HG03066 (cell line): Measurements from ENCODE around the gene MAN2A2.

Source experiments
- ATAC-seq: cut with Tn5 transposase; IDR thresholded peaks from one replicate; pipeline ENCODE4 v1.9.1; 2021; ENCODE audit warnings: low read depth; ENCODE audit not compliant: unreplicated experiment

The MAN2A2 gene

GRCh38 chr15:90902840-90903732 lies at the start of gene MAN2A2:
TSS of gene MAN2A2 (plus strand) at chr15:90903302. CDS start at chr15:90904208, 906 bp downstream.
- ATAC-seq, result peak; percentile 59

GRCh38 chr15:90855139-90855538 lies 48.0 kb upstream of the MAN2A2 start:
- no peak for ATAC-seq

DNA sequence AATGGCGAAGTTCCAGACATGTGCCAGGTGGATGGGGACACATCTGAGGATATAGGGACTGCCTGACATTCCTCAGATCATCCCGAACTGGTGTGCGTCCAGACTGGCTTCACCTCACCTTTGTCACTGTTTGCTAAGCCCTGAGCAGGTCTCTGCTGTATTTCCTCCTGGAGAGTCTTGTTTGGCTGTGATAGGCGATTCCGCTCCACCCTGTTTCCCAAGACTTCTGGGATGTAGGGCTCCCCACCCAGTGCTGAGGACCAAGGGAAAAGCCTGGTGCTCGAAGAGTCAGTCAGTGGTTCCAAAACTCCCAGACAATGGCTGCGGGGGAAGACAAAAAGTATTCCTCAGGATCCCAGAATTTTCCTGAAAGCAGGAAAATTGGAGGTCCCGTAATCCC lies 45.8 kb upstream of the MAN2A2 start:
- no peak for ATAC-seq

GRCh38 chr15:90857883-90858443 lies 45.1 kb upstream of the MAN2A2 start:
- ATAC-seq, result no peak

DNA sequence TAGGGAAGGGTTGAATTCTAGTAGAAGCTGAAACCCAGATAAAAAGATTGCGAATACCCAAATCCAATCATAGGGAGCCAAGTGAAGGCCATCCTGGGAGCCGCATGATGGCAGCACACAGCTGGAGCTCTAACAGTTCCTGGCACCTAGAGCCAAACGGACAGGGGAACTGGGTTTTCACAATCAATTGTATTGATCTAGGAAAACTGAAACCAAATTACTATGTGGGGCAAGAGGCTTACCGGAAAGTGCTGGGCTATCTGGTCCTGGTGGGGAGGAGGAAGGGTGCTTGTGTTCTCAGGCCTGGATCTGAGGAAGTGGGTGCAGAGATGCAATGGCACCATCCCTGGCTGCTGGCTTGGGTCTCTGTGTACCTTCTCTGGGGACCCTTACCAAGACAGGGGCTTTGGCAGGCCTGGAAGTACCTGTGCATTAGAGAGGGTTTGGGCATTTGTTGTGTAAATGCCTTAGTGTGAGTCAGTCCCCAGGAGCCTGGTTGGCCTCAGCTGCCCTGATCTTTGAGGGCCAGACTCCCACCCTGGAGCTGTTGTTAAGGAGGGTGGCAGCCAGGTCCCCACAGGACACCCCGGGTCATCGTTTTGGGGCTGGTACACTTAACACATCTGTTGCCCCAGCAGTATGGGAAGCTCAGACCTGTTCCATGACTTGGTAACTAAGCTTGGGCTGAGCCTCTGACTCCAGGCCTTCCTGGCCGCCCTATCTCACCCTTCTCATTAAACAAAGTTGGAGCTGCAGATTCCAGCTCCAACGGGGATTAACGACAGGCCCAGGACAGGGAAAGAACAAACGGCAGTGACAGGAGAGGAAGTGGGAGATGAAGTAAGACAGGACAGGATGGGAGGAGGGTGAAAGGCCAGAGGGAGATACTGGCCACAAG lies 43.6 kb upstream of the MAN2A2 start:
- ATAC-seq, result no peak

GRCh38 chr15:90860450-90860849 lies 42.7 kb upstream of the MAN2A2 start:
- ATAC-seq, result no peak

GRCh38 chr15:90860942-90861675 lies 42.0 kb upstream of the MAN2A2 start:
- ATAC-seq, result no peak

DNA sequence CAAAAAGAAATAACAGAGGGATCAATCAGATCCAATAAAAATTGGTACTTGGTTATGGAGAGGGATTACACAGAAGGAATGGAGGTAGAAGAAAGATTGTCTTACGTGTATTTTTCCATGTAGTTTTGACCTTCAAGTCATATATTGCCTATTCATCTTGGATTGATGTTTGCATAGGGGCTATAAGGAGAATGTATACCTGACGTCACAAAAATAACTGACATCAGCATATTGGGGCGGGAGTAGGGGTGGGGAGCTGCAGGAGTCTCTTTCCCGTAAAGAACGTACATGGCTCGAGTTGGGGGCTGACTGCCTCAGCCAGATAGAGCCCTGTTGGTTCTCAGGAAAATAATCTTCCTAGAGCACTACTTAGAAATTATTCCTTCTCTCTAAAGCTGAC lies 40.6 kb upstream of the MAN2A2 start:
- no peak for ATAC-seq

- ATAC-seq, result no peak
These were observed 39.9 kb upstream of the MAN2A2 start for GRCh38 chr15:90862964-90863778.

DNA sequence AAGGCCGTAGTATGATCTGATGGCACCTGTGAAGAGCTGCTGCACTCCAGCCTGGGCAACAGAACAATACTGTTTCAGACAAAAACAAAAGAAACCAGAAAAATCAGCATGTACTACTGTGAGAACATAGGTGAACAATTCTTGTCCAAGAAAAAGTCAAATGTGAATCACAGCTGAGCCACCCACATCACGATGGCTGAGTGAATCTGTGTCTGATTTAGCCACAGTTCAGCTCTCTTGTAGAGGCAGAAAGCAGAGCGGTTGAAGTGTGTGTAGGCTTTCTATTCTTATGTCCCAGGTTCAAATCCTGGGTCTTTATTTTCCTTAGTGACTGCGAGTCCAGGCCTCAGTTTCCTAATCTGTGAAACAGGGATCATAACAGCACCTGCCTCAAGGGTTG lies 39.1 kb upstream of the MAN2A2 start:
- ATAC-seq, result no peak

DNA sequence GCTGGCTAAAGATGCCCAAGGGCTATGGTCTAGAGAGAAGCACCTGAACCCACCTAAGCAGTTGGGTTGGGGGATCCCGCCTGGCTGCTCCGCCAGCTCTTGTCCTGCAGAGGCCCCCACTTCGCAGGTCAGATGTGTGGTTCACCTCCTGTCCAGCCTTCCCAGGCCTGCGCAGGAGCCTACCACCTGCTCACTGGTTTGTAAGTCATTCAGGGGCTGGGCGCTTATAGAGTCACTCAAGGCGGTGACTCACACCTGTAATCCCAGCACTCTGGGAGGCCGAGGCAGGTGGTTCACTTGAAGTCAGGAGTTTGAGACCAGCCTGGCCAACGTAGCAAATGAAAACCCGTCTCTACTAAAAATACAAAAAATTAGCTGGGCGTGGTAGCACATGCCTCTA lies 38.6 kb upstream of the MAN2A2 start:
- no peak for ATAC-seq

- no peak for ATAC-seq
These were observed 37.4 kb upstream of the MAN2A2 start for GRCh38 chr15:90865702-90866101.

DNA sequence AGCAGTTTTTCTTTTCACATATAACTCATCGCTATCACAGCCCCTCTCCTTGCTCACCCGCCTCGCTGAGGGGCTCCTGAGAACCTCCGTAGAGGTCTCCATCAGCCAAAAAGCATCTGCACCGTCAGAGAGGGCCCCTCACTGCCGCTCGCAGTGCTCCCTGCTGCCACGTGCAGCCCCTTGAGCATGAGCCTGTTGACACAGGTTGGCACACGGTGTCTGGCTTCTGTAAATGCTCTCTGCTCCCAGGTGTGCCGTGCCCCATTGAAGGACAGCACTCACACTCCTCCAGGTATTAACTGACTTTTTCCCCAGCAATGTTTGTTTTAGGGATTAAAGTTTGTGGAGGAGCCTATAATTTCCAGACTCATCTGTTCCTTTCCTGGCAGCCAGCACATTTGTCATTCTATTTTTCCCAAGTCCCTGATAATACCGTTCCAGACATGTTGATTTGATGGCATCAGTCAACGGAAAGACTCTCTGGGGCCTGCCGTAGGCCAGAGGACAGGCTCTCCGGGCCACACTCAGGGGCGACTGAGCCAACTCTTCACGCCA lies 36.9 kb upstream of the MAN2A2 start:
- no peak for ATAC-seq

- ATAC-seq, result no peak
These were observed 36.3 kb upstream of the MAN2A2 start for GRCh38 chr15:90866800-90867199.

DNA sequence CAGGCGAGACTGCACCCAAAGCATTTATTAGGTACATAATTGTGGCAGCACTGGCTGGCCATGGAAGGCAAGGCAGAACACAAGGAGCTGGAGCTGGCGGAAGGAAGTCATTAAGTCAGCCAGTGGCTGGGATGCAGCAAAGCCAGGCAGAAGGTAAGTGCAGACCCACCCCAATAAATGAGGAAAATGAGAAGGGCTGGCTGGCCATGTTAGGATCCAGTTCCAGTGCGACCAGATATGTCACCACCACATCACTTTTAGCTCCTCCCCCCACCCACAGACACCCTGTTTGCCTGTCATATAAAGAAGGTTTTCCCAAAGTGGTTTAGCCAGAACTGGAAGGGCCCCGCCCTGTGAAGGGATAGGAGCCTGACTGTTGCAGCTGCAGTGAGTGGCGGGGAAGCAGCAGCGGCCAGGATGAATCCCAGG lies 34.8 kb upstream of the MAN2A2 start, which contains the start of gene FURIN:
Gene FURIN, plus strand, starts transcription at position 328 of the 429 bp plus-strand sequence. CDS start 7,153 bp downstream, outside the sequence.
- ATAC-seq, result no peak

DNA sequence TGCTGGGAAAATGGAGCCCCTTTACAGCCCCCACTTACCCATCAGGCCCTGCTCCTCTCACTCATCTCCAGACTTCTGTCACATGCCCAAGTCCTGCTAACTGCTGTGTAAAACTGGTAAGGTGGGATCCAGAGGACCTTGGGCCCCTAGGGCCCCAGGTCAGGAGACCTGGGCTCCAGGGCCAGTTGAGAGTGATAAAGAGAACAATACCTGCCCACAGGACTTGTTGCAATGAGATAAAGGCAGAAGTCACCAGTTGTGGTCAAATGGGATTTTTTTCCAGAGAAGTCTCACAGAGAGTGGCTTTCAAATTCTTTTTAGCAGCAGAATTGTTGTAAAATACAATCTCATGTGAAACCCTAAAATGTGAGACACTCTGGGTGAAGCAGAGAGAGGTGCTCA lies 34.0 kb upstream of the MAN2A2 start:
- no peak for ATAC-seq

- no peak for ATAC-seq
These were observed 33.3 kb upstream of the MAN2A2 start for GRCh38 chr15:90869601-90870353.

- ATAC-seq, result no peak
These were observed 32.6 kb upstream of the MAN2A2 start for GRCh38 chr15:90870354-90871138.
